GM06990 (cell line): ENCODE measurements around the gene GRID2.

Experiments used
- DNase-seq: peaks from one replicate; pipeline ENCODE4 v3.0.0-alpha.2; 2011; ENCODE audit not compliant: insufficient read length; ENCODE audit errors: extremely low read depth
- H3K27me3 ChIP-seq: replicated peaks from 2 replicates; pipeline ENCODE4 v1.6.0; 2011; ENCODE audit warnings: low read length; ENCODE audit not compliant: control insufficient read depth, insufficient read depth
- H3K36me3 ChIP-seq: 2 replicates; pipeline ENCODE4 v1.5.1; 2011; ENCODE audit warnings: low read length; ENCODE audit not compliant: control insufficient read depth, insufficient read depth
- H3K4me3 ChIP-seq: replicated peaks from 2 replicates; pipeline ENCODE4 v1.5.1; 2011; ENCODE audit warnings: low read depth, mild to moderate bottlenecking, control low read depth, low read length
- TF ChIP-seq, protein P1 (sequence below): IDR thresholded peaks from 2 replicates; pipeline ENCODE4 v1.5.1; 2011; ENCODE audit warnings: low read length, control low read depth, mild to moderate bottlenecking, inconsistent platforms; ENCODE audit not compliant: insufficient read depth, poor library complexity, severe bottlenecking

Gene GRID2

DNA sequence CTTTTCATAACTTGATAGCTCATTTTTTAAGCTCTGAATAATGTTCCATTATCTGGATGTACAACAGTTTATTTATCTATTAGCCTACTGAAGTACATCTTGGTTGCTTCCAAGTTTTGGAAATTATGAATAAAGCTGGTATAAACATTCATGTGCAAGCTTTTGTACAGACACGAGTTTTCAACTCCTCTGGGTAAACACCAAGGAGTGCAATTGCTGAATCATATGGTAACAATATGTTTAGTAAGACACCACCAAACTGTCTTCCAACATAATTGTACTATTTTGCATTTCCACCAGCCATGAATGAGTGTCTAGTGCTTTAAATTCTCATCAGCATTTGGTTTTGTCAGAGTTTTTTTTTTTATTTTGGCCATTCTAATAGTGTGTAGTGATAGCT, 1258.1 kb downstream of the GRID2 start:
- H3K4me3 ChIP-seq: no peak overlapping the region
- no peak for DNase-seq
- no peaks in the 10 kb centered on the region for H3K27me3 ChIP-seq
- H3K36me3 ChIP-seq: no peaks in the 10 kb centered on the region
- TF ChIP-seq, protein P1, sequence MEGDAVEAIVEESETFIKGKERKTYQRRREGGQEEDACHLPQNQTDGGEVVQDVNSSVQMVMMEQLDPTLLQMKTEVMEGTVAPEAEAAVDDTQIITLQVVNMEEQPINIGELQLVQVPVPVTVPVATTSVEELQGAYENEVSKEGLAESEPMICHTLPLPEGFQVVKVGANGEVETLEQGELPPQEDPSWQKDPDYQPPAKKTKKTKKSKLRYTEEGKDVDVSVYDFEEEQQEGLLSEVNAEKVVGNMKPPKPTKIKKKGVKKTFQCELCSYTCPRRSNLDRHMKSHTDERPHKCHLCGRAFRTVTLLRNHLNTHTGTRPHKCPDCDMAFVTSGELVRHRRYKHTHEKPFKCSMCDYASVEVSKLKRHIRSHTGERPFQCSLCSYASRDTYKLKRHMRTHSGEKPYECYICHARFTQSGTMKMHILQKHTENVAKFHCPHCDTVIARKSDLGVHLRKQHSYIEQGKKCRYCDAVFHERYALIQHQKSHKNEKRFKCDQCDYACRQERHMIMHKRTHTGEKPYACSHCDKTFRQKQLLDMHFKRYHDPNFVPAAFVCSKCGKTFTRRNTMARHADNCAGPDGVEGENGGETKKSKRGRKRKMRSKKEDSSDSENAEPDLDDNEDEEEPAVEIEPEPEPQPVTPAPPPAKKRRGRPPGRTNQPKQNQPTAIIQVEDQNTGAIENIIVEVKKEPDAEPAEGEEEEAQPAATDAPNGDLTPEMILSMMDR: no peak

DNA sequence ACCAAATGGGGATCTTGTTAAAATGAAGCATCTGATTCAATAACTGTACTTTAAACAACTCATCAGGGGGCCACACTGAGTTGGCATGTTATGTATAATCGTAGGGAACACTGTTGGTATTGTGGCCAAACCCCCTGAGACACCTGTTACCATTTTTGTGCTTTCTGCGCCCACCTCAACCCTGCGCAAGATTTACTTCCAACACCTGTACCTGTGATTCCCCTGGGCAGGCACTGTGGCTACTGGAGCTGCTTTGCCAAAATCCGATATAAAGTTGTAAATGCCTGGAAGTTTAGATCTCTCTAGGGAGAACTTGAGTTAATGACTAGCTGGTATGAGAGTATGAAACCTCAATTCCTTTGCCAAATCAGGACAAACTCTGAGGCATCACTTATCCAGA, 1265.0 kb downstream of the GRID2 start:
- TF ChIP-seq, protein P1: no peak
- no peaks in the 10 kb centered on the region for H3K36me3 ChIP-seq
- H3K4me3 ChIP-seq: no peak overlapping the region
- no peaks in the 10 kb centered on the region for H3K27me3 ChIP-seq
- DNase-seq: no peak

DNA sequence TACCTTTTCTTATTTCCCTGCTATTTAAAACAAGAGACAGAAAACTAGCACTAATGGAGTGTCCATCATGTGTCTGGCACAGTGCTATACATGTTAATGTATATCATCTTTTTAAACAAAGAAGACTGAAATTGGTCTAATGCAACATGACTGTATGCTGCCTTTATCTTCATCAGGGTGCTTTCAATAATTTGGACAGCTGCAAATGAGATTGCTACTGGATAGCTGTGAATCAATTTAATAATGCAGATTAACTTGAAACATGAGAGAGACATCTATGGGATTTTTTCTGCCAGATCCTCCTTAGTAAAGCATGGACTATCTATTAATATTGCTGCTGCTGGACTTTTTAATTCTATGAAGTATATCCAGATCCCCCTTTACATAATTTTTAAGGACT, 1269.5 kb downstream of the GRID2 start:
- TF ChIP-seq, protein P1: no peak
- Histone ChIP-seq H3K4me3 (no peak overlapping the region), H3K36me3 (no peaks in the 10 kb centered on the region), H3K27me3 (no peaks in the 10 kb centered on the region)
- no peak for DNase-seq

GRCh38 chr4:93578942-93579341, 1275.2 kb downstream of the GRID2 start:
- Histone ChIP-seq H3K36me3 (no peaks in the 10 kb centered on the region), H3K4me3 (no peak overlapping the region), H3K27me3 (no peaks in the 10 kb centered on the region)
- TF ChIP-seq, protein P1: no peak
- no peak for DNase-seq

GRCh38 chr4:93605163-93605562, 1301.4 kb downstream of the GRID2 start:
- Histone ChIP-seq H3K4me3 (no peak overlapping the region), H3K36me3 (no peaks in the 10 kb centered on the region), H3K27me3 (no peaks in the 10 kb centered on the region)
- TF ChIP-seq, protein P1: no peak
- DNase-seq: no peak

DNA sequence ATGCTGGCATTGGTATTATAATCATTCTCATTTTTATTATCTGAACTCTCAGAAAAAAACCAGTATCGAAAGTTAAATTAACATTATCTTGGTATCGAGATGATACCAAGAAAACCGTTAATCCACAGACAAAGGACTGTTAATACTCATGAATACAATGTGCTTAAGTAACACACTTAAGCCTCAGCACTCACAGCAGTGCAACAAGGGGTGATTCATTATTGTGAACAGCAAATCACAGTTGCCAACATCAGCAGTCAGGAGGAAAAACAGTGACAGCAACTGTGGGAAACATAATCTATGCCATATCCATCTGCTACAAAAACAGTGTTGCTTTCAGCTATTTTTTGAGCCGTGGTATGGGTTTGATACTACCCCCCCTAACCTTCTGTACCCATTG, 1313.8 kb downstream of the GRID2 start:
- no peak for DNase-seq
- Histone ChIP-seq H3K4me3 (no peak overlapping the region), H3K36me3 (no peaks in the 10 kb centered on the region), H3K27me3 (no peaks in the 10 kb centered on the region)
- TF ChIP-seq, protein P1: no peak
